ENCODE results near the gene ZNF562.

- TF ChIP-seq CTCF (IDR thresholded peaks at IDR 0.05) (no peak), PHF8 (IDR thresholded peaks at IDR 0.05; ENCODE audit: borderline replicate concordance, low read depth) (no peak), POLR2AphosphoS2 (conservative IDR thresholded peaks at IDR 0.05; ENCODE audit: low read length) (no peak), HDAC2 (IDR thresholded peaks at IDR 0.05) (no peak), HMGXB4 (CRISPR knock-in tag; IDR thresholded peaks at IDR 0.05; ENCODE audit: borderline replicate concordance) (no peak), CBX8 (IDR thresholded peaks at IDR 0.05) (no peak), KDM5A (IDR thresholded peaks at IDR 0.05) (no peak), CBX2 (IDR thresholded peaks at IDR 0.05; ENCODE audit: borderline replicate concordance, low read depth) (no peak), USF2 (IDR thresholded peaks at IDR 0.05) (no peak), POLR2A (IDR thresholded peaks at IDR 0.05; ENCODE audit: low read length) (no peak), ZSCAN20 (CRISPR knock-in tag; IDR thresholded peaks at IDR 0.05) (no peak), ESRRA (IDR thresholded peaks at IDR 0.05; ENCODE audit: borderline replicate concordance, low read length) (no peak), REST (IDR thresholded peaks at IDR 0.05) (no peak)
These were observed 47.0 kb upstream of the ZNF562 start for GRCh38 chr19:9721861-9722260.
